ENCODE measurements around the gene PHLDA1. TPM values are rescaled to one million over a fixed set of nuclear protein-coding genes. Genes with fewer than 3 reads are reported as not detected.
"Not testable (repeated sequence)": the region's sequence is repeated elsewhere in the genome, so short reads cannot be mapped to it uniquely, and the experiment has no call there.

PHLDA1 gene
- total RNA-seq, 4 donors from 2014 or later = 0.59 to 34.8 (median 6.7) TPM

GRCh38 chr12:75990189-75990912 is 41.2 kb downstream of the PHLDA1 start:
- H3K27ac ChIP-seq = no peak overlapping the region

DNA sequence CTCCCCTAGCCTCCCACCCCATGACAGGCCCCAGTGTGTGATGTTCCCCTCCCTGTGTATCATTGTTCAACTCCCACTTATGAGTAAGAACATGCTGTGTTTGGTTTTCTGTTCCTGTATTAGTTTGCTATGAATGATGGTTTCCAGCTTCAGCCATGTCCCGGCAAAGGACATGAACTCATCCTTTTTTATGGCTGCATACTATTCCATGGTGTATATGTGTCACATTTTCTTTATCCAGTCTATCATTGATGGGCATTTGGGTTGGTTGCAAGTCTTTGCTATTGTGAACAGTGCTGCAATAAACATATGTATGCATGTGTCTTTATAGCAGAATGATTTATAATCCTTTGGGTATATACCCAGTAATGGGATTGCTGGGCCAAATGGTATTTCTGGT is 43.9 kb downstream of the PHLDA1 start:
- H3K27ac ChIP-seq; H3K4me3 ChIP-seq; DNase-seq; H3K4me1 ChIP-seq; intact Hi-C loops (cut with DNase I; ENCODE audit: low total_unique reads); H3K9me3 ChIP-seq; H3K27me3 ChIP-seq; H3K36me3 ChIP-seq: not testable (repeated sequence)

More at GRCh38 chr12:75990189-75990912, 41.2 kb downstream of the PHLDA1 start:
- Histone ChIP-seq H3K9me3 (no peaks in the 10 kb centered on the region), H3K4me1 (no peaks in the 10 kb centered on the region), H3K36me3 (no peaks in the 10 kb centered on the region), H3K4me3 (no peak overlapping the region), H3K27me3 (no peaks in the 10 kb centered on the region)
- TF ChIP-seq, protein P1, sequence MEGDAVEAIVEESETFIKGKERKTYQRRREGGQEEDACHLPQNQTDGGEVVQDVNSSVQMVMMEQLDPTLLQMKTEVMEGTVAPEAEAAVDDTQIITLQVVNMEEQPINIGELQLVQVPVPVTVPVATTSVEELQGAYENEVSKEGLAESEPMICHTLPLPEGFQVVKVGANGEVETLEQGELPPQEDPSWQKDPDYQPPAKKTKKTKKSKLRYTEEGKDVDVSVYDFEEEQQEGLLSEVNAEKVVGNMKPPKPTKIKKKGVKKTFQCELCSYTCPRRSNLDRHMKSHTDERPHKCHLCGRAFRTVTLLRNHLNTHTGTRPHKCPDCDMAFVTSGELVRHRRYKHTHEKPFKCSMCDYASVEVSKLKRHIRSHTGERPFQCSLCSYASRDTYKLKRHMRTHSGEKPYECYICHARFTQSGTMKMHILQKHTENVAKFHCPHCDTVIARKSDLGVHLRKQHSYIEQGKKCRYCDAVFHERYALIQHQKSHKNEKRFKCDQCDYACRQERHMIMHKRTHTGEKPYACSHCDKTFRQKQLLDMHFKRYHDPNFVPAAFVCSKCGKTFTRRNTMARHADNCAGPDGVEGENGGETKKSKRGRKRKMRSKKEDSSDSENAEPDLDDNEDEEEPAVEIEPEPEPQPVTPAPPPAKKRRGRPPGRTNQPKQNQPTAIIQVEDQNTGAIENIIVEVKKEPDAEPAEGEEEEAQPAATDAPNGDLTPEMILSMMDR (IDR thresholded peaks at IDR 0.05) = no peak
- TF ChIP-seq POLR2A (IDR thresholded peaks at IDR 0.05) = no peak
- intact Hi-C loops (cut with DNase I; ENCODE audit: low total_unique reads) = no loop called here
- DNase-seq = no peak

DNA sequence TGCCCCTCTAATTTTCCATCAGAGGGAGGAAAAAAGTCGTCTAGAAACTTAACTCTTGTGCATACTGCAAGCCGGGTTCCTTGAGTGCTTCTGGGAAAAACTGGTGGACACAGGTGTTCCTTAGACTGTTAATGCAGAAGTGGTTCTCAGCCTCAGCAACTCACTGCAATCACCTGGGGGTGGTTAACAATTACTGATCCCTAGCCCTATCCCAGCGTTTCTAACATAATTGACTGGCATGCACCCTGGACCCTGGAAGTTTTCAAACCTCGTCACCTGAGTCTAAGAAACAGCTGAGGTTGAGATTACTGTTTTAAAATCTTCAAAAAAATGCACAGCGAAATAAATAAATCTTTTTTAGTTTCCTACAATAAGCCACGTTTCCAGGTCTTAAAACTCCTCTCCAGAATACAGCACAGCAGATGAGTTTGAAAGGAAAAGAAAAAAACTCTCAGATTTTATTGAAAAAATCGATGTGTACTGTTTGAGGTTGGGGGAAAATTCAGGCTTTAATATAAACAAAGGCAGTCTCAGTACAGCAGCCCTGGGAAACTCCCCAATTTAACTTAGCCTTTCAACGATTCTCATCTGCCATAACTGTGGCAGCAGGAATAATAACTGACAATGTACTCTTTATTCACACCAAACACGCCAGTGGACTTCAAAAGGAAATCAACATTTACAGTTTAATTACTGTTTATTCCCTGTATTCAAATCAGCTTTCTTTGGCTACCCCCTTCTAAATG is 45.4 kb downstream of the PHLDA1 start:
- no peaks in the 10 kb centered on the region for H3K9me3 ChIP-seq
- no peaks in the 10 kb centered on the region for H3K27me3 ChIP-seq
- no peaks in the 10 kb centered on the region for H3K4me1 ChIP-seq
- intact Hi-C loops (cut with DNase I; ENCODE audit: low total_unique reads) = no loop called here
- TF ChIP-seq POLR2A (IDR thresholded peaks at IDR 0.05) = no peak
- TF ChIP-seq, protein P1 (IDR thresholded peaks at IDR 0.05) = no peak
- DNase-seq = no peak
- H3K36me3 ChIP-seq = no peaks in the 10 kb centered on the region
- no peak overlapping the region for H3K27ac ChIP-seq
- H3K4me3 ChIP-seq = no peak overlapping the region

GRCh38 chr12:75985566-75985965 is 46.0 kb downstream of the PHLDA1 start:
- intact Hi-C loops (cut with DNase I; ENCODE audit: low total_unique reads) = no loop called here
- TF ChIP-seq, protein P1 (IDR thresholded peaks at IDR 0.05) = no peak
- TF ChIP-seq POLR2A (IDR thresholded peaks at IDR 0.05) = no peak
- Histone ChIP-seq H3K27me3 (no peaks in the 10 kb centered on the region), H3K27ac (no peak overlapping the region), H3K4me3 (no peak overlapping the region), H3K9me3 (no peaks in the 10 kb centered on the region), H3K36me3 (no peaks in the 10 kb centered on the region), H3K4me1 (no peaks in the 10 kb centered on the region)
- DNase-seq = no peak

GRCh38 chr12:75984577-75985182 is 46.9 kb downstream of the PHLDA1 start:
- Histone ChIP-seq H3K4me1 (no peaks in the 10 kb centered on the region), H3K27me3 (no peaks in the 10 kb centered on the region), H3K4me3 (no peak overlapping the region), H3K27ac (no peak overlapping the region), H3K9me3 (no peaks in the 10 kb centered on the region), H3K36me3 (no peaks in the 10 kb centered on the region)
- intact Hi-C loops (cut with DNase I; ENCODE audit: low total_unique reads) = no loop called here
- DNase-seq = no peak
- TF ChIP-seq, protein P1 (IDR thresholded peaks at IDR 0.05) = no peak
- TF ChIP-seq POLR2A (IDR thresholded peaks at IDR 0.05) = no peak

GRCh38 chr12:75983851-75984250 is 47.7 kb downstream of the PHLDA1 start:
- not testable (repeated sequence) for H3K4me3 ChIP-seq, H3K36me3 ChIP-seq, H3K27ac ChIP-seq

More at GRCh38 chr12:75983851-75984250, 47.7 kb downstream of the PHLDA1 start:
- H3K4me1 ChIP-seq; intact Hi-C loops (cut with DNase I; ENCODE audit: low total_unique reads); DNase-seq; H3K27me3 ChIP-seq; H3K9me3 ChIP-seq: not testable (repeated sequence)

Data from uterus (tissue), 4 donors.